SKM-1 (cell line): ENCODE data around the gene DNAJC1.
"Not testable (repeated sequence)": the region's sequence is repeated elsewhere in the genome, so short reads cannot be mapped to it uniquely, and the experiment has no call there.

Experiments
- DNase-seq: peaks from one replicate; lab custom pipeline; 2025; ENCODE audit not compliant: unreplicated experiment; lab: John Stamatoyannopoulos, UW

Gene DNAJC1

DNA sequence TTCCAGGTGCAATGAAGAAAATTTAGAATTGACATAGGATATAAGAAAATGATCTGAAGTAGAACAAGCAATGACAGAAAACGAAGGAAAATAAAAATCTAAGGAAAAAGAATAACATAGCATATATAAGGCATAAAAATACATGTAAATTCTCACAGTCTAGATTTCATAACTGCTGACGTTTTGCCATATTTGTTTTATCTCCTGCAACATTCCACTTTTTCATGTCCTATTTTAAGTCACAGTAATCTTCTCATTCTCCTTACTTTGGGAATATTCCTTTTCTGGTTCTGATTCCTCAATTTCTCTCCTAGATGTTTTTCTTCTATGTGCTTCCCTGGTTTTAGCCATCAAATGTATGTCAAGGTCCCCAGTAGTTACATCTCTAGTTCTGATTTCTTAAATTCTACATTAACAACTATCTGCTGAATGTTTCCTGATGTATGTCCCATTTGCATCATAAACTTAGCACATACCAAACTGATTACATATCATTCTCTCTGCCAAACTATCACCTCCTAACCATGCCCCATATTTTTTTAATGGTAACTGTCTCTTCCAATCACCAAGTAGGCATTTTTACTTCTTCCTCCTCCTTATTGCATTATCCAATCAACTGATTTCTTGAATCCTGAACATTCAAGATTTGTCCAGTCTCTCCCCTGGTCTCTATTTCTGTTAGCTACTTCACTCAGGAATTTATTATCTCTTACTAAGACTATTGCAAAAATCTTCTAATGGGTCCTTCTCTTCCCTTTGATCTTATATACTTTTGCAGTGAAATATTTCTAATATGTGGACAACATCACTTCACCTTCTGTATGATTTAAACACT is 171.3 kb downstream of the DNAJC1 start:
- no peak for DNase-seq

GRCh38 chr10:21830037-21830436 is 173.5 kb downstream of the DNAJC1 start:
- no peak for DNase-seq

- no peak for DNase-seq
Measured at GRCh38 chr10:21827308-21827707, 176.2 kb downstream of the DNAJC1 start.

GRCh38 chr10:21826725-21827124 is 176.8 kb downstream of the DNAJC1 start:
- DNase-seq = no peak

DNA sequence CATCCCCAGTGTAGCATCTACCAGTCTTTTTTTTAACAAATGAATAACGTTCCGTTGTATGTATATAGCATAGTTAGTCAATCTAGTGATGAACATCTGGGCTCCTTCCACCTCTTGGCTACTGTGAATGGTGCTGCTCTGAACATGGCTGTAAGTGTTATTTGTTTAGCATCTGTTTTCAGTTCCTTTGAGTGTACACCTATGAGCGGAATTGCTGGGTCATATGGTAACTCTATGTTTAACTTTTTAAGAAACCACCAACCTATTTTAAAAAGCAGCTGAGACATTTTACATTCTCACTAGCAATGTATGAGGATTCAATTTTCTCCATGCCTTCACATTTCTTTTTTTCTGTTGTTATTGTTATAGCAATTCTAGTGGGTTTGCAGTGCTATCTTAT is 178.2 kb downstream of the DNAJC1 start:
- no peak for DNase-seq

DNA sequence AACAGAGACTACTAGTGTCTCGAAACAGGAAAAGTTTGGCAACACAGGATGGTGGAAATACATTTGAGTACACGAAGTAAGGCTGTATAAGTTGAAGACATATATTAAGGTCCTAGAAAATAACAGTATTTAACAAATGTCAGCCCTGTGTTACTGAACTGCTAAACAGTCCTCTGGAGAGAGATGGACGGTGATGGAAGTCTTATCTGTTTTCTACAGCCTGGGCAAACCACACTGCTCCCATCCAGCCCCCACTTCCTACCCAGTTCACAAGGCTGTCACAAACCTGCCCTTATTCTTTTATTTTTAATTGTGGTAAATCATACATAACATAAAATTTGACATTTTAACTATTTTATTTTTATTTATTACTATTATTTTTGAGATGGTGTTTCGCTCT is 179.1 kb downstream of the DNAJC1 start:
- DNase-seq = no peak

- no peak for DNase-seq
Measured at GRCh38 chr10:21823617-21824016, 179.9 kb downstream of the DNAJC1 start.

DNA sequence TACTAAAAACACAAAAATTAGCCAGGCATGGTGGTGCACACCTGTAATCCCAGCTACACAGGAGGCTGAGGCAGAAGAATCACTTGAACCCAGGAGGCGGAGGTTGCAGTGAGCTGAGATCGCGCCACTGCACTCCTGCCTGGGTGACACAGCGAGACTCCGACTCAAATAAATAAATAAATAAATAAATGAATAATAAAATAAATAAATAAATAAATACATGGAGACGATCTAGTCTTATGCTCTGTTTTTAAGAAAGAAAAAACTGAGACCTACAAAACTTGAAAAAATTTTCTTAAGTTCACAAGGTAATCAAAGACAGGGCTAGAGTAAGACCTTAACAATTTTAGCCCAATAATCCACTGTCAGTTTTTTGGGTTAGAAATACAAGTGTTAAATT is 181.3 kb downstream of the DNAJC1 start:
- DNase-seq = not testable (repeated sequence)

GRCh38 chr10:21820952-21821351 is 182.6 kb downstream of the DNAJC1 start:
- DNase-seq = no peak

GRCh38 chr10:21818416-21818815 is 185.1 kb downstream of the DNAJC1 start:
- not testable (repeated sequence) for DNase-seq

- no peak for DNase-seq
Measured at GRCh38 chr10:21814866-21815265, 188.7 kb downstream of the DNAJC1 start.

DNA sequence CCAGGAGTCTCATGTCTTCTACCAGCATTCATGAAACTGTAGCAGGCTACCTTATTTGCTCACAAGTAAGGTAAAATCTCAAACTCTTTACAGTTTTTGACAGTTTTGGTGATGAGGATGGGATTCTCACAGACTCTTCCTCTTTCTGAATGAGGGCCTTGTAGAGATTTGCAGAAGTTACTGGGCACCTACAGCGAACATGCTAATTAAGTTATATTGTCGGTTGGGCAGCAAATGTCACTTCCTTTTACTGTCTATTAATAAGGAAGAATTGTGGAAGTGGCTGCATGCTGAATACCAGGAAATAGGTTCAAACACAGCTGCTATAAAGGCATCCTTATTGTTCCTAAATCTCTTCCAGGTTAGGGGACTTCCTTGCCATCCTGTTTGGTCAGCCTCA is 189.6 kb downstream of the DNAJC1 start:
- DNase-seq = no peak

- no peak for DNase-seq
Measured at GRCh38 chr10:21811245-21811585, 192.3 kb downstream of the DNAJC1 start.

GRCh38 chr10:21810582-21811244 is 192.8 kb downstream of the DNAJC1 start:
- no peak for DNase-seq

GRCh38 chr10:21808550-21808949 is 195.0 kb downstream of the DNAJC1 start:
- DNase-seq = no peak

DNA sequence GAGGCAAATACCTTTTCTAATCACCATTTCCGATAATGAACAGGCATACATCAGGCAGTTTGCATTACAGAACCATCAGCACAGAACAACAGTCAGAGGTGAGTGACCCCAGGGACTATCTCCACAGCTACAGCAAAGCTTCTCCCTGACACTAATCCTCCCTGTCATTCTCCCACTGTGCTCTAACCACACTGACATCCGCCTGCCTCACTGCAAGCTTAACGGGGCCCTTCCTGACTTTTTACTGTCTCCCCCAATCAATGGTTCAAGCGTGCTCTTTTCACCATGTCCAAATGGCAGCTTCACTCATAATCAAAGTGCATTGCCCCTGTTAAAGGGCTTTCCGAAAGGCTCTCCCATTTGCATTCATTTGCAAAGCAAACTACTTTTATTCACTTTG is 196.3 kb downstream of the DNAJC1 start:
- no peak for DNase-seq

DNA sequence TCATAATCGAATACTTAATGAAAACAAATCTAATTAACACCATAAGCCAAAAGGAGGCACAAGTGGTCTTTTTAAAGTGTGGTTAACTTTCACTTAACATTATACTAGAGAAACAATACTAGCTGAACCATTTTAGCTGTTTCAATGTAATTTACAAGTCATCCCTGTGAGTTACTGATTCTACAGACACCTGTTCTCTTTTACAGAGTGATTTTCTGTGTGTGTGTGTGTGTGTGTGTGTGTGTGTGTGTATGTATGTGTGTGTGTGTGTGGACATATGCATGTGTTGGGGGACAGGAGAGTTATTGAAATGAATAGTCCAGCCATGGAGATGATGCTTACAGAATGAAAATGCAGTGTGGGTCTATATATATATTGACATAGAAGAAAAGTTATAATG is 200.2 kb downstream of the DNAJC1 start:
- DNase-seq = no peak

GRCh38 chr10:21801609-21802008 is 201.9 kb downstream of the DNAJC1 start:
- no peak for DNase-seq

- DNase-seq = no peak
Measured at GRCh38 chr10:21797984-21798765, 205.4 kb downstream of the DNAJC1 start.

DNA sequence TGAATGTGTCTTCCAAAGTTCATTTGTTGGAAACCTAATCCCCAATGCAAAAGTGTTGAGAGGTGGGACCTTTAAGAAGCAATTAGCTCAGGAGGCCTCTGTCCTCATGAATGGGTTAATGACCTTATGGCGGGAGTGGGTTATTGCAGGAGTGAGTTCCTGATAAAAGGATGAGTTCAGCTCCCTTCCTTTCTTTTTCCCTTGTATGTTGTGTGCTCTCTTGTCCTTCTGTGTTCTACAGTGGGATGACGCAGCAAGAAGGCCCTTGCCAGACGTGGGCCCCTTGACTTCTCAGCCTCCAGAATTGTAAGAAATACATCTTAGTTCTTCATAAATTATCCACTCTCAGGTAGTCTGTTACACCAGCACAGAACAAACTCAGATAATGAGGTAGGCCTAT is 206.0 kb downstream of the DNAJC1 start:
- no peak for DNase-seq

- DNase-seq = no peak
Measured at GRCh38 chr10:21791276-21791675, 212.3 kb downstream of the DNAJC1 start.

DNA sequence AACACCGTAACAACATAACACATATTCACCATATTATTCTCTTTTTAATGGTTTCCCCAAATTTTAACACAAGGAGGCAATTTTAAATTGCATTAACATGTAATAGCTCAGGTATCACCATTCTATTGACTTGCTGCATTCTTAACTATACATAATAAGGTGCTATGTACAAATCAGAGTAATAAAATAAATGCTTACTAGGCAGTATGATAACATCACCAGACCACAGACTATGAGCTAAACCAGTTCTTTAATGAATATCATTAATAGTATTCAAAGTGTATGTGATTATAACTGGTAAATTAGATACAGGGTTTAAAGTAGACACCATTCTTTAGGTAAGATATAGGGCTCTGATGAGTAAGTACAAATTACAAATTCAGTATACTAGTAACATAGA is 226.6 kb downstream of the DNAJC1 start:
- no peak for DNase-seq
